DND-41 (cell line): Measurements from ENCODE around the gene SLC35D1.

Experiments
- CTCF ChIP-seq: IDR thresholded peaks from 2 replicates; pipeline ENCODE4 v1.5.1; 2012; ENCODE audit warnings: borderline replicate concordance, low read length, moderate library complexity, mild to moderate bottlenecking; ENCODE audit not compliant: poor library complexity, severe bottlenecking; ENCODE audit errors: extremely low read depth
- EZH2 ChIP-seq: IDR thresholded peaks from 3 replicates; pipeline ENCODE4 v1.6.1; 2012; ENCODE audit warnings: borderline replicate concordance, low read depth, mild to moderate bottlenecking, moderate library complexity, low read length, inconsistent platforms; ENCODE audit not compliant: severe bottlenecking

- no peak for TF ChIP-seq EZH2
- TF ChIP-seq CTCF: no peak
Measured at GRCh38 chr1:66984491-66984890, 69.5 kb downstream of the SLC35D1 start.
